HG03432 (cell line): ENCODE results near the gene MEIOB.
"Not testable (repeated sequence)": the region's sequence is repeated elsewhere in the genome, so short reads cannot be mapped to it uniquely, and the experiment has no call there.

Experiments used
- ATAC-seq: cut with Tn5 transposase; IDR thresholded peaks from one replicate; pipeline ENCODE4 v1.9.1; 2021; ENCODE audit warnings: mild to moderate bottlenecking, moderate library complexity; ENCODE audit not compliant: unreplicated experiment

Gene MEIOB, protein sequence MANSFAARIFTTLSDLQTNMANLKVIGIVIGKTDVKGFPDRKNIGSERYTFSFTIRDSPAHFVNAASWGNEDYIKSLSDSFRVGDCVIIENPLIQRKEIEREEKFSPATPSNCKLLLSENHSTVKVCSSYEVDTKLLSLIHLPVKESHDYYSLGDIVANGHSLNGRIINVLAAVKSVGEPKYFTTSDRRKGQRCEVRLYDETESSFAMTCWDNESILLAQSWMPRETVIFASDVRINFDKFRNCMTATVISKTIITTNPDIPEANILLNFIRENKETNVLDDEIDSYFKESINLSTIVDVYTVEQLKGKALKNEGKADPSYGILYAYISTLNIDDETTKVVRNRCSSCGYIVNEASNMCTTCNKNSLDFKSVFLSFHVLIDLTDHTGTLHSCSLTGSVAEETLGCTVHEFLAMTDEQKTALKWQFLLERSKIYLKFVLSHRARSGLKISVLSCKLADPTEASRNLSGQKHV

DNA sequence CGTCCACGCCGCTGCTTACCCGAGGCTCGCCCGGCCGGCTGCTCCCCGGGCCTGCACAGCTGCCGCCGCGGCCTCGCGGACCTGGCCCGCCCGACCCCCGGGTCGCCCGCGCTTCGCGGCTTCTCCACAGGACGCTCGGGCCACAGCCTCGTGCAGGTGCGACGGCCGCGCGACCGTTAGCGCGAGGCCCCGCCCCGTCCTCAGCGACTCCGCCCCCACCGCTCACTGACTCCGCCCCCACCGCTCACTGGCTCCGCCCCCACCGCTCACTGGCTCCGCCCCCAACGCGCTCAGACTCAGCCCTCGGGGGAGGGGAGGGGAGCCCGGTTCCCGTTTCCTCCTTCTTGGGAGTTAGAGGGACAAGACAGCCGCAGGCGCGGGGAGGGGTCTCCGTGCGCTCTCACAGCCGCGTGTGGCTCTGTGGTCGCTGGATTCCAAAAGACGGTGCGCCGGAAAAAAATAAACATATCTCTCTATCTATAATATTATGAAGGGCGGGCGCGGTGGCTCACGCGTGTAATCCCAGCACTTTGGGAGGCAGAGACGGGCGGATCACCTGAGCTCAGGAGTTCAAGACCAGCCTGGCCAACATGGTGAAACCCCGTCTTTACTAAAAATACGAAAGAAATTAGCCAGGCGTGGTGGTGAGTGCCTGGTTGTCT, at the start of gene MEIOB:
MEIOB (minus strand) TSS at position 191 of the 662 bp plus-strand sequence. CDS start 3,989 bp downstream, outside the sequence.
- no peak for ATAC-seq

DNA sequence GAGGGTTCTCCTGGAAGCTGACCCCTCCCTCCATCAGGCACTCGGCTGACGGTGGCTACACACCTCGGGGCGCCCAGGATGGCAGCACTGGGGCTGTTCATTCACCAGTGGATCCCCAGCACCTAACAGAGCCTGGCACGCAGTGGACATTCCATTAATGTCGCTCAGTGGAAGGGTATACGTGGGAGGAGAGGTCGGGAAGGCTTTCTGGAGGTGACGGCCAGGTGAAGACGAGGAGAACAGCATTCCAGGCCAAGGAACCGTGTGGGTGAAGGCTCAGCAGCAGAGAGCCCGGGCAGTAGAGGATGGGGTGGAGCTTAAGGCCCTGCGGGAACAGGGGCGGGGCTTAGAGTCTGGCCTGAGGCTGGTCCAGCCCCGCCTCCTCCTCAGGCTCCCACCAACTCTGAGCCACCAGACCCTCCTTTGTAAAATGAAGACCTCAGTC, 48.8 kb upstream of the MEIOB start:
- no peak for ATAC-seq

DNA sequence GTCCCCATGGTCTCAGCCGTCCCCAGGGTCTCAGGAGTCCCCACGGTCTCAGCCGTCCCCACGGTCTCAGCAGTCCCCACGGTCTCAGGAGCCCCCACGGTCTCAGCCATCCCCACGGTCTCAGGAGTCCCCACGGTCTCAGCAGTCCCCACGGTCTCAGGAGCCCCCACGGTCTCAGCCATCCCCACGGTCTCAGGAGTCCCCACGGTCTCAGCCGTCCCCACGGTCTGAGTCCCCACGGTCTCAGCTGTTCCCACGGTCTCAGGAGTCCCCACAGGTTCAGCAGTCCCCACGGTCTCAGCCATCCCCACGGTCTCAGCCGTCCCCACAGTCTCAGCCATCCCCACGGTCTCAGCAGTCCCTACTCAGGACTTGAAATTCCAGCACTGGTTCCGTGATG, 48.2 kb upstream of the MEIOB start:
- not testable (repeated sequence) for ATAC-seq

DNA sequence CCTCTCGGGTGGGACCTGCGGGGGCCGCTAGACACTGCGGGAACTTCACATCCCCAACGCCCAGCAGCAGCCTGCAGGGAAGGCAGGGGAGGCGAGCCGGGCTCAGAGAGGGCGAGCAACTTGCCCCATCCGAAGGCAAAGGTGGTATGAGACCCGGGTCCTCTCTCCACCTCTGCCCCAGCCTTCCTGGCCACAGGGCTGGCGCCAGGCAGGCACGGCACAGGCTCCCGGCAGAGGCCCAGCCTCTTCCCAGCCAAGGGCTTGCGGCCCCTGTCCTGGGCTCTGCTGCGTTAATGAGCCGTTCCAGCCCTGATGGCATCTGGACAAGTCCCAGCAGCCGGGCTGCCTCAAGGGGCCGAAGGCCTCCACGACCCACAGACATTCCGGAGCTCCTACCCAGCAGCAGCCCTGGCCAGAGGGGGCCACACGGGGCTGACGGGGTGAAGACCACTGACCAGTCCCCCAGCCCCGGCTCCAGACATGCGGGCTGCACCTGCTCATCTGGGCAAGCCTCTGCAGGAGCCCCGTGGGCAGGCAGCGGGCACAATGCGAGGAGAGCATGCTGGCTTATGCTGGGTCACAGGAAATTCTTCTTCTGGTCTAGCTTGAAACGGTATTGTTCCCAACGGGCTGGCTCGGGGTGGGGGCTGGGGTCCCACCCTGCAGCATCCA, 47.5 kb upstream of the MEIOB start:
- no peak for ATAC-seq

DNA sequence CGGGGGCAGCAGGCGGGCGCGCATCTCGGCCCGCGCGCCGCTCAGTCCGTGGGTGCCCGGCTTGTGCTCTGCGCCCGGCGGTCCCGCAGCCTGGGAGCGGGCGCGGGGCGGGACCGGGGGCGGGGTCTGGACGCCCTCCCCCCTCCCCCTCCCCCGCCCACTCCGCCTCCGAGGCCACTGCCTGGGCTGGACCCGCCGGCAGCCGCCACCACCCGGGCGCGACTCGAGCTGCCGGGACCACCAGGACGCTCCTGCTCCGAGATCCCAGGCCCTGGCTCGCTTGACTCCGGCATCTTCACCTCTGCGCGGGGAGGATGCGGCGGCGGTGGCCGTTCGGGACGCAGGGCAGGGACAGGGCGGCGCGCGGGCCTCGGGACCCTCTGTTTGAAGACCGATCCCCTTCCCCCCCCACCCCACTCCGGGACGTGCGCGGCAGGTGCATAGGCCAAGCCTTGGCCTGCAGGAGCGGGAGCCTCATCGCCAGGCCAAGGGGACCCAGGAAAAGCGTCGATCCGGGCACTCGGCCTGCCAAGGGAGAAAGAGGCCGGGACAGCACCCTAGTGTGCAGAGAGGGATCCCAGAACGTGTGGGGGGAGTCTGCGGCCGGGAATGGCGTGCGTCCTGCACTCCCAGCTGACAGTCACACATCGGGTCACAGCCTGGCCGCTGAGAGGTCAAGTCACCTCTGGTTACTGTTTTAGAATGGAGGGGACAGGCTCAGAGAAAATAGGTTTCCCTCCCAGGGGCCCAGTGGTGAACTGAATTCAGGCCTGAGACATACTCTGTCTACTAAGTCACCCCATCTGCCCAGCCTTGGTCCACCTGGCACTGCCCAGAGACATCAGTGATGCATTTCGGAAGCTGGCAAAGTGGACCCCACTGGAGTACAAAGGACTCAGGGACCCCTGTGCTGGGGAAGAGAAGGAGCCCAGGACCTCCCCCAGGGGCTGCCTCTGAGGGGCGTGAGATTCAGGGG, 46.7 kb upstream of the MEIOB start, which contains the start of gene HS3ST6:
HS3ST6 (minus strand) TSS at position 65 of the 976 bp plus-strand sequence. CDS start 92 bp downstream, outside the sequence.
- no peak for ATAC-seq

DNA sequence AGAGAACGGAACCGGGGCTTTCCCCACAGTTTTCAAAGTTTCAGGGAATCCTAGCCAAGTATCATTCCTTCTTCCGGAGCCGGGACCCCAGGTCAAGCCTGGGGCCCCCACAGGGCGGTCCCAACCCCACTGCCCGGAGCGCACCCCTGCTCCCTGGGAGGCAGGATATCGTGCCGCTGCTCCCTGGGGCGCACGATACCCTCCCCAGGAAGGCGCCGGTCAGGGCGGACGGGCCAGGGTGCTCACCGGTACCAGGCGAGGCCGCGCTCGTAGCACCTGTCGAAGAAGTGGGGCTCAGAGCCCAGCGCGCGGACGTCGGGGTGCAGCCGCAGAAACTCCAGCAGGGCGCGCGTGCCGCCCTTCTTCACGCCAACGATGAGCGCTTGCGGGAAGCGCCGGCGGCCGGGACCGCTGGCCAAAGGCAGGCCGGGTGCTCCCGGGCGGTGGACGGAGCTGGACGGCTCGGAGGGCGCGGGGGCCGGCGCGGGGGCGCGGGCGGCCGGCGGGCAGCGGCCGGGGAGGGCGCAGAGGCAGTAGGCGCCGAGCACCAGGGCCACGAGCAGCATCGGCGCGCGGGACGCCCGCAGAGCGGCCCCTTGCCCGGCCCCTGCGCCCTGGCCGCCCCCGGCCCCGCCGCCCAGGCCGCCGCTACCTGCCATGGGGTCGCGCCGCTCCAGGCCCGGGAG, 45.8 kb upstream of the MEIOB start:
- no peak for ATAC-seq

DNA sequence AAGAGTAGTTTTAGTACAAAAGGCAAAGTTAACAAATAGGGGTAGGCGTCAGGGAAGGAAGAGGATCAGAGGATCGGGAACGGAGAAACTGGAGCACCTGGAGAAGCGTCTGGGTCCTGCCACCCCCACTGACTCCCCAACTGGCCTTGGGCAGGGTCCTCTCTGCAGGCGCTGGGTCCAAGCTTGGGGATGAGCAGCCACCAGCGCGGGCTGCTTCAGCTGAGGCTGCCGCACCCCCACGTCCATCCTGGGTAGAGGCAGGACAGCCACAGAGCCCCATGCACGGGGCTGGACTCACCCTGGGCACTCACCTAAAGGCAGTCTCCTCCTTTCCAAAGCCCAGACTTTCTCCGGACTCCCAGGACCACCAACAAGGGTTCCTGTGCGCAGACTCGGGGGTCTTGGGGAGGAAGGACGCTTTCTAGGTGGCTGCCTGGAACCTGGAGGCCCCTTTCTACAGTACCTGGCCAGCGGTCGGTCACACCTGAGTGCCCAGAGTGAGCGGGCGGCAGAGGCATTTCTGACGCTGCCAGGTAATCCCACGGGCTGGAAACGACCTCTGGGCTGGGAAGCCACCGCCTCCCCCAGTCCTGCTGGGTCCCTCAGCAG, 45.2 kb upstream of the MEIOB start:
- no peak for ATAC-seq

DNA sequence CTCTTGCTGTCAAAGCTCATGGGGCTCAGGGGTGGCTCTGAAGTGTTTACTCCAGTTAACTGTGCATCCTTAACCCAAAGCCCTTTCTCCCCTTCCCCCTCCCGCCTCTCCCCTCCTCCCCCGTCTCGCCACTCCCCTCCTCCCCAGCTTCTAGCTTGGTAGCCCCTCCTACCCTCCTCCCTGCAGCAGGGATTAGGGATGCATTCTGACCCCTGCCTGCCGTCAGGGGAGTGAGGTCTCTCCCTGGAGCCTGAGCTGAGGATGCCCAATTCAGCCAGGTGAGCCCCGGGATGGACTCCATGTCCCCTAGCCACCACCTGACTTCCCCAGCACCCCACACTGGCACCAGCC, 44.7 kb upstream of the MEIOB start:
- ATAC-seq: no peak

DNA sequence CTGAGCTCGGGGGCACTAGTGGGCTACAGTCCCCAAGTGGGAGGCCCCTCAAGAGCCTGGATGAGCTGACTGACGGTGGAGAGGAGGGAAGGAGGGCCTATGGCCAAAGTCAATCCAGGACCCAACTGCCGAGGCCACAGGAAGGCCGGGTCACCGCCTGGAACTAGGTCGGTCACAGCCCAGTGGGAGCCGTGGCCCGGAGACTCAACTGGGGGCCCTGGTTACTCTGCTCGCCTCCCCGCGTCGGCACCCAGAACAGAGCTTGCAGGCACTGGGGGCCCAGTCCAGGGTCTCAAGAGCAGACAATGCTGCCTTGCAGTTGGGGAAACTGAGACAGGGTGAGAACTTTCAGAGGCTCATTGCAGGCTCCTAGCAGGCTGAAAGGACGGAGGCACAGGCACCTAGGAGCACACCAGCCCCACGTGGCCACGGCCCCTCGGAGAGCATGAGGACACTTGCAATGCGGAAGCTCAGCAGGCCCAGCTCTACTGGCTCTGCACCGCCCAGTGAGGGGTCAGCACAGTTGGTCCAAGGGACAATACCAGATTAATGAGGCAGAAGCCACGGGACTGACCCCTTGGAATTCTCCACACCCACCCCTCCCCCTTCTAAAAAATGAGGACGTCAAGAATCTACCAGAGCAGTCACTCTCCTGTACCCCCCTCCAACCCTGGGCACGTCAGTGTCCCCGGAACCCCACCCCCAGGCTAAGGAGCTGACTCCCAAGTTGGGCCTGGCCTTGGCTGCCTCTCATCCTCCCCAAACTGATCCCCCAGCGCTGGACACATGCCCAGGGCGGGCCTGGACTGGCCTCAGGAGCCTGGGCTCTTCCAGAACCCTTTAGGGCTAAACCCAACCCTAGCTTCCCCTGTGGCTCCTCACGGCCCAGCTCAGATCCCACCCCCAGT, 44.0 kb upstream of the MEIOB start:
- no peak for ATAC-seq

DNA sequence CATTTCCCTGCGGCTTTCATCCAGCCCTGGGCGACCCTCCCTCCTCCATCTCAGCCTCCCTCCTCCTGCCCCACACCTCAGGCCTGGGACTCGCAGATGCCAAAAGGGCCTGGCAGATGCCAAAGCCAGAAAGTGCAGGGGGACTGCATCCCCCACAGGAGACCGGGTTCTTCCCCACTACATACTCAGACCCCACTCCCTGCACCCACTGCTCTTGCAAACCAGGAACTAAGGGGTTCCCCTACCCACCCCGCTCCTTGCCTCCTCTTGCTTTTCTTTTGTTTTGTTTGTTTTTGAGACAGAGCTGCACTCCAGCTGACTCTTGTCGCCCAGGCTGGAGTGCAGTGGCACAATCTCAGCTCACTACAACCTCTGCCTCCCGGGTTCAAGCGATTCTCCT, 43.0 kb upstream of the MEIOB start:
- ATAC-seq: no peak

DNA sequence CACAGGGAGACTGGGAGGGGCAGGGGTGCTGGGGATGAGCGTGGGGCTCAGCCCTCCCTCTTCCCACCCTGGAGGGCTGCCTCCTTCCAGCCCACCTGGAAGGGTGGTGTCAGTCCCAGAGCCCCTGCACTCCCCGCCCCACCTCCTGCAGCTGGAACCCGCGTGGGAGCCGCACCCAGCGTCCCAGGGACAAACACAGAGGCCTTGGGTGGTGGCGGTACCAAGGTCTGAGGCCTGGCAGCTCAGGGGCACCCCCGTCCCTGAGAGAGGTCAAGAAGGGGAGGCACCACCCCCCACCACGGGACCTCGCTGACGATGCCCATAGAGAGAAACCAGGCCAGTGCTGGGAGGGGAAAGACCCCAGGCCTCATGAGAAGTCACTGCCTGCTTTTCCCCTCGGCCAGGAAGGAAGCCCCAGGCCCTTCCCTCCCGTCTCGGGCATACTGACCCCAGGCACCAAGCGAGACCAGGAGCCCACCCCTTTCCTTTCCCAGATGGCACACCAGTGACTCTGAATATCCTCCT, 42.2 kb upstream of the MEIOB start:
- ATAC-seq: no peak

DNA sequence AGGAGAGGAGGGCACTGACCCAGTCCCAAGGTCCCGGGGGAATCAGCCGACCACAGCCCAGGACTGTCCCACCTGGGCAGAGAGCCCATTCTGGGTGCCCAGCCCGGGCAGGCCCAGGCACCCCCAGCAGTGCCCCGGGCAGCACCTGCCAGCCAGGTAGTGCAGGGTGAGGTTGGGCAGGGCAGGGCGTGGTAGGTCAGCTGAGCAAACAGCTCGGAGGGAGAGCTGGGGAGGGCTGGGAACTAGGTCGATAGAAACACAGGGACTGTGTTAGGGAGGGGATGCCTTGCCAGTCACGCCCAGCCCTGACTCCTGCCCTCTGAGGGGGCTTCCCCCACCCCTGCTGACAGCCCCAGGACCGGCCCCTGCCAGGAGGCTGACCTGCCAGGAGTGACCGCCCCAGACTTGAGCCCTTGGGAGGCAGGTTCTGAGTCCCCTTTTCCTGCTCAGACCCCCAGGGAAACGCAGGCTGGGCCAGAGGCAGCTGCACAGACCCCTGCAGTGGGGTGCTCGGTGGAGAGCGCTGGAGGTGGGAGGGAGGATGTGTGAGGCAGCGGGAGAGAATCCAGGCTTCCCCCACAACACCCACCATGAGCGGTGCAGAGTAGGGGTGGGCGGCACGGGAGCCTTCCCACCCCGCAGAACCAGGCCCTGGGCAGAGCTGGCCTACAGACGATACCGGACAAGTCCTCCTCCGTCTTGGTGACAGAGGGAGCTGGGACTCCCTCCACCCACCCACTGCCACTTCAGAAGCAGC, 41.5 kb upstream of the MEIOB start:
- ATAC-seq: no peak

DNA sequence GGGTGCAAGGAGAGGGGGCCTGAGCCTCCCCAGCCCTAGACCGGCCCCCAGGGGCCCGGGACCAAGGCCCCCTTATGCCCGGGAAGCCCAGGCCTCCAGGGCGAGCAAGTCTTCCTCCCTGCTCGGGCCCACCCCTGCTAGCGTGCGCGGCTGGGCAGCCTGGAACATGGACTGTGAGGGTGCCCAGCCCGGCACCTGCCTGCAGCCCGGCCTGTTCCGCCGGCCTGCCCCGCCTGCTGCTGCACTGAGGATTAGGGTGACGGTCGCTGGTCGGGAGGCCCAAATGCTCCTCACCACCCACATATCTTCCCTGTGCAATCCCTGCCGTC, 40.2 kb upstream of the MEIOB start:
- ATAC-seq: no peak

DNA sequence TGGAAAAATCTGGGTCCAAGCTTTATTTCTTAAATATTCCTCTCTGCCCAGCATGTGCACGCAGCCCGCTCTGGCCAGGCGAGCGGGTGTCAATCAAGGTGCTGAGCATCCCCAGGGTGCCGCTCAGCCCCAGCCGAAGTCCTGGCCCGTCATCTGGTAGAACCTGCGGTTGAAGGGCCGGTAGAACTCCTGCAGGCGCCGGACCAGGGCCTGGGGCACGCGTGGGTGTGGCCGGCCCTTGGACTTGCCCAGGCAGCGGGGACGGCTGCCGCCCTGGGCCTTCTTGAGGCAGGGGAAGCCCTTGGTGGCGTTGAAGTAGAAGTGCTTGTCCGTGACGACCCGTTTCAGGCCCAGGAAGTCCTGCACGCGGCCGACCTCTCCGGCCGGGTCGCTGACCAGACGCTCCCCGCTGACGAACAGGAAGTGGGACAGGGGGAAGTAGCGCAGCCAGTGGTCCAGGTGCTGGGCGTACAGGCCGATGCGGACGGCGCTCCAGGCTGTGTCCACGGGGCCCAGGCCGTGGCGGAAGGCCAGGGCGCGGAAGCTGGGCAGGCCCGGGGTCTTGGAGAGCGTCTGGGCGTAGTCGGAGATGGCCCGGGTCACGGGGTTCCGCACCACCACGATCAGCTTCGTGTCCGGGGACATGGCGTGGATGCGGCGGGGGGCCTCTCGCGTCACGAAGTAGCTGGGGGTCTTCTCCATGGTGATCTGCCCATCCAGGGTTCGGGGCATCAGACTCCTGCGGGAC, 39.7 kb upstream of the MEIOB start:
- no peak for ATAC-seq

DNA sequence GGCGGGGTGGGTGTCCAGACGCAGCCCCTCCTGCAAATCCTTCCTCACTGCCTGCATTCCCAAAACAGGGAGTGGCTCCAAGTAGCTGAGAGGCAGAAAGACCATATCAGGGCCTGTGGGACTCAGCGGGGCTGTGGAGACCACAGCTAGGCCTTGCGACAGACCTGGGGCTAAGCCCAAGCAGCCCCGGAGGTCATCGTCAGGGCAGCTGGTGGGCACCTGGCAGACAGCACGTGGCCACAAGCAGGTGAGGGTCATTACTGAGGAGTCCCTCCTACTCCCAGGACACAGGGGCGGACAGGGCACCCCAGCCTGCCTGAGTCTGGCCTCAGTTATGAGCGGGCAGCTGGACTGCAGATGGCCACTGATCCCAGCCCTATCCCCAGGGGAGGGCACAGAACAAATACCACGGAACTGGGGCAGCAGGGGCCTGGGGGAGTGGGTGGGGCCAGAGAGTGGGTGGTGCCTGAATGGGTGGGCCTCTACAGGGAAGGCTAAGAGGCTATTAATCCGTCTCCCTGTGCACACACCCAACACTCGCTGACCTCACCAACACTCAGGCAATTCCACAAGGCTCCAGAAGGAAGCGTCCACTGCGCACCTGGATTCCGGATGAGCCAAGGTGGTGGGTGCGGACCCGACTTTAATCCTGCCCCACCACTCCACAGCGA, 37.7 kb upstream of the MEIOB start:
- no peak for ATAC-seq

DNA sequence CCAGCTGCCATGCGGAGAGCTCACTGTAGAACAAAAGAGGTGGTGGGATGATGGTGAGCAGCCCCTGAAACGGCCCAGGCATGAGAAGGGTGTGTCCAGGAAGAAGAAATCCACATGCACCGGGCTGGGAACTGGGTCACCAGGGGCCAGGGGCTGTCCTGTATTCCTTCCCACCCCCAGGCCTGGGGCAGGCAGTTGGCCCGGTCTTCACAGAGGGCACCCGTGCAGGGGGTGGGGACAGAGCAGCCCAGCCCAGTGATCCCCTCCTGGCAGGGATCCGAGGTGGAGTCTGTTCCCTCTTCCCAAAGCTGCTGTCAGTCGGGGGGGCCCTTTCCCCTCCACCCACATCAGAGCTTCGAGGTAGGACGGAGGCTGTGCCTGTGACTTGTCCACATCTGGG, 37.0 kb upstream of the MEIOB start:
- ATAC-seq: no peak
